ENCODE data around the gene PCSK4.

GRCh38 chr19:1487576-1488281 lies 2.4 kb downstream of the PCSK4 start:
- TF ChIP-seq POLR2AphosphoS5 (IDR thresholded peaks at IDR 0.05; ENCODE audit: low read depth, low read length) (no peak), POLR2A (IDR thresholded peaks at IDR 0.05; ENCODE audit: low read depth, low read length) (no peak), TAF1 (IDR thresholded peaks at IDR 0.05; ENCODE audit: borderline replicate concordance, low read depth, low read length) (no peak)

Data from GM12892 (cell line).